GM12878 (cell line): ENCODE data around the gene CREG2. TPM values are rescaled to one million over a fixed set of nuclear protein-coding genes. Genes with fewer than 3 reads are reported as not detected.

Source experiments
- ATAC-seq: fragments of 200-7000 bp; cut with Tn5 transposase; 3 replicates; pipeline ENCODE4 v1.9.1; 2020; ENCODE audit warnings: mild to moderate bottlenecking, moderate library complexity
- BruUV-seq: library from RNA; stranded (reverse); fragments of 400-500 nt; replicated peaks from 2 replicates; lab custom pipeline; 2021; lab: Mats Ljungman, UMichigan
- CTCF ChIA-PET: fragments of 300-600 bp; sonication (Branson Sonifier 250); formaldehyde crosslinking; extraction: SDS; loops from one replicate; lab custom pipeline; 2021; ENCODE audit warnings: inconsistent platforms; lab: Yijun Ruan, JAX
- POLR2A ChIA-PET: fragments of 350-600 bp; formaldehyde crosslinking; extraction: SDS; loops from one replicate; lab custom pipeline; 2021; ENCODE audit warnings: inconsistent platforms; lab: Charles Lee
- RAD21 ChIA-PET: fragments of 300-600 bp; sonication (Branson Sonifier 250); formaldehyde crosslinking; loops from one replicate; lab custom pipeline; 2023; ENCODE audit warnings: antibody characterized with exemption; ENCODE audit not compliant: unreplicated experiment; lab: Charles Lee
- SMC1A ChIA-PET: fragments of 300-600 bp; sonication (Branson Sonifier 250); formaldehyde crosslinking; loops from one replicate; lab custom pipeline; 2023; ENCODE audit not compliant: unreplicated experiment, uncharacterized antibody; lab: Charles Lee
- DNase-seq: peaks from one replicate; pipeline ENCODE4 v3.0.0-alpha.2; 2011; ENCODE audit warnings: low read depth, low spot score
- FAIRE-seq: peaks from 3 replicates; lab custom pipeline; 2011; peaks lifted over from hg19 to GRCh38; lab: Jason Lieb, UNC
- H2AFZ ChIP-seq: 2 replicates; pipeline ENCODE4 v1.6.0; 2011; ENCODE audit warnings: low read depth, low read length, control low read depth; ENCODE audit not compliant: control insufficient read depth
- H3K27ac ChIP-seq: 2 replicates; pipeline ENCODE4 v1.5.1; 2011; ENCODE audit warnings: control low read depth; ENCODE audit not compliant: control insufficient read depth, insufficient read depth
- H3K27me3 ChIP-seq, 2 experiments: replicated peaks in 1 of 2; 2 replicates each; pipeline versions ENCODE4 v1.6.0 to v1.6.1; 2011; ENCODE audit warnings: low read length in 1 of 2; ENCODE audit not compliant: control insufficient read depth in 2 of 2, insufficient read depth in 2 of 2
- H3K36me3 ChIP-seq, 2 experiments: 2 replicates each; pipeline ENCODE4 v1.5.1; 2011; ENCODE audit warnings: low read length in 1 of 2; ENCODE audit not compliant: control insufficient read depth in 2 of 2, insufficient read depth in 2 of 2
- H3K4me1 ChIP-seq: 2 replicates; pipeline ENCODE4 v1.6.1; 2011; ENCODE audit warnings: mild to moderate bottlenecking, low read length, moderate library complexity, mixed read lengths; ENCODE audit not compliant: control insufficient read depth, insufficient read depth
- H3K4me2 ChIP-seq: 2 replicates; pipeline ENCODE4 v1.6.0; 2011; ENCODE audit warnings: control low read depth; ENCODE audit not compliant: control insufficient read depth, insufficient read depth
- H3K4me3 ChIP-seq: fragments of 200-600 bp; sonication (generic); 2 replicates; pipeline ENCODE4 v1.5.1; 2016
- H3K79me2 ChIP-seq: 2 replicates; pipeline ENCODE4 v1.6.0; 2011; ENCODE audit warnings: low read length; ENCODE audit not compliant: control insufficient read depth, insufficient read depth
- H3K9ac ChIP-seq: 2 replicates; pipeline ENCODE4 v1.8.0; 2011; ENCODE audit warnings: low read length, control low read depth, mixed read lengths; ENCODE audit not compliant: control insufficient read depth, insufficient read depth
- H3K9me3 ChIP-seq: replicated peaks from 3 replicates; pipeline ENCODE4 v1.5.1; 2011; ENCODE audit warnings: mild to moderate bottlenecking, low read length; ENCODE audit not compliant: control insufficient read depth, insufficient read depth
- H4K20me1 ChIP-seq: 2 replicates; pipeline ENCODE4 v1.6.0; 2011; ENCODE audit not compliant: control insufficient read depth, insufficient read depth
- BCL11A ChIP-seq: IDR thresholded peaks from 2 replicates; pipeline ENCODE4 v1.6.1; 2011; ENCODE audit warnings: low read depth, low read length
- BRCA1 ChIP-seq: IDR thresholded peaks from 2 replicates; pipeline ENCODE4 v1.6.1; 2011; ENCODE audit warnings: low read depth, low read length, improper control_type of control experiment
- CUX1 ChIP-seq: IDR thresholded peaks from 2 replicates; pipeline ENCODE4 v1.6.1; 2012; ENCODE audit warnings: improper control_type of control experiment, low read depth, low read length; ENCODE audit not compliant: insufficient replicate concordance
- E2F8 ChIP-seq: fragments of 450-650 bp; IDR thresholded peaks from 2 replicates; pipeline ENCODE4 v1.6.1; 2018; ENCODE audit warnings: mild to moderate bottlenecking, low read depth, moderate library complexity; ENCODE audit not compliant: partially characterized antibody
- EED ChIP-seq: sonication (generic); IDR thresholded peaks from 2 replicates; pipeline ENCODE4 v1.6.1; 2016; ENCODE audit warnings: antibody characterized with exemption, low read depth
- ESRRA ChIP-seq: IDR thresholded peaks from 2 replicates; pipeline ENCODE4 v1.6.1; 2012; ENCODE audit warnings: mild to moderate bottlenecking, low read length, improper control_type of control experiment
- IKZF1 ChIP-seq: fragments of 450-650 bp; conservative IDR thresholded peaks from 2 replicates; pipeline ENCODE4 v1.6.1; 2017; ENCODE audit warnings: antibody characterized with exemption, mild to moderate bottlenecking
- IRF3 ChIP-seq: fragments of 450-650 bp; IDR thresholded peaks from 2 replicates; pipeline ENCODE4 v1.6.1; 2014; ENCODE audit warnings: mild to moderate bottlenecking
- JUND ChIP-seq: IDR thresholded peaks from 2 replicates; pipeline ENCODE4 v1.6.1; 2012; ENCODE audit warnings: low read depth, mild to moderate bottlenecking, low read length, improper control_type of control experiment, moderate library complexity
- NFXL1 ChIP-seq: fragments of 450-650 bp; IDR thresholded peaks from 2 replicates; pipeline ENCODE4 v1.6.1; 2017; ENCODE audit warnings: antibody characterized with exemption, mild to moderate bottlenecking, borderline replicate concordance
- PBX3 ChIP-seq: IDR thresholded peaks from 2 replicates; pipeline ENCODE4 v1.6.1; 2011; ENCODE audit warnings: mild to moderate bottlenecking, low read depth, low read length, moderate library complexity; ENCODE audit not compliant: insufficient replicate concordance
- ZNF274 ChIP-seq: IDR thresholded peaks from one replicate; pipeline ENCODE4 v1.8.0; 2011; ENCODE audit not compliant: insufficient read length, insufficient read depth
- WGBS: methylation state at CpG from one replicate; pipeline ENCODE4 v1.1.6; 2016; ENCODE audit warnings: low lambda C conversion rate; ENCODE audit not compliant: insufficient replicate concordance, insufficient coverage; ENCODE audit errors: missing lambda C conversion rate; 5-methylcytosine and 5-hydroxymethylcytosine counted together
- in situ Hi-C: fragments of 300-500 bp; cut with MboI; formaldehyde crosslinking; loops from 9 replicates; pipeline ENCODE4 v1.14.3; 2018; ENCODE audit warnings: mixed read lengths
- intact Hi-C: fragments of 100-400 bp; cut with micrococcal nuclease; formaldehyde crosslinking; loops from one replicate; pipeline ENCODE4 v1.14.2; 2022; ENCODE audit not compliant: unreplicated experiment
- polyA plus RNA-seq, 11 experiments: library from polyadenylated mRNA; depleted of rRNA in 4 of 11; unstranded in 6 of 11; stranded (reverse) in 5 of 11; fragments of >200 nt; fragmentation: Nextera tagmentation in 4 of 11; fragmentation: Illumina TruSeq in 1 of 11; extraction: Ambion mirVana in 4 of 11; extraction: Trizol in 1 of 11; gene quantifications; 1 replicate in 1 of 11; 2 replicates in 10 of 11; pipeline versions ENCODE4 v1.2.1 to v1.2.3, GENCODE V29; 2011 to 2016; ENCODE audit warnings: inconsistent platforms in 2 of 11, missing spikeins in 2 of 11, low read depth in 1 of 11
- total RNA-seq, 4 experiments: library from RNA; depleted of rRNA in 3 of 4; stranded (reverse); fragments of >200 nt in 3 of 4; fragmentation: Illumina TruSeq in 1 of 4; extraction: Trizol in 1 of 4; gene quantifications; 2 replicates each; pipeline versions ENCODE4 v1.2.1 to v1.2.3, GENCODE V29; 2013 to 2021

The CREG2 gene
- total and polyA plus RNA-seq, 10 of the 15 experiments (the other 5 are each of a cell fraction or from before 2014, with no cell fraction given): not detected

GRCh38 chr2:101388232-101388631 lies 929 bp upstream of the CREG2 start (continued):
- TF ChIP-seq CUX1 (no peak), IKZF1 (no peak), BRCA1 (no peak), ESRRA (no peak)

- ChIA-PET CTCF (interaction anchor here (0.6 kb wide), 1 partner anchor 311 kb away, joined by 3 read pairs; the partner anchor contains the start of gene MAP4K4), SMC1A (interaction anchor here (0.5 kb wide), 1 partner anchor 840 kb away, joined by 3 read pairs; no protein-coding TSS in a partner anchor), RAD21 (no interaction called here), POLR2A (interaction anchor here (0.6 kb wide), 1 partner anchor 1015 kb away, joined by 3 read pairs; no protein-coding TSS in a partner anchor)
- FAIRE-seq: no peak
- no peak for ATAC-seq
- no peak overlapping the region for H3K27ac ChIP-seq
- intact Hi-C loops (no loop called here), in situ Hi-C loops (no loop called here)
- peaks cover 3 to 8% of the 10 kb centered on the region in 2 experiments for H3K27me3 ChIP-seq
- DNase-seq: no peak
- H3K4me3 ChIP-seq: no peak overlapping the region
- H3K36me3 ChIP-seq: no peaks in the 10 kb centered on the region
- no peak overlapping the region for H3K4me2 ChIP-seq
- no peaks in the 10 kb centered on the region for H3K9me3 ChIP-seq
- no TSS peak for BruUV-seq
- no peaks in the 10 kb centered on the region for H4K20me1 ChIP-seq
- H3K4me1 ChIP-seq: no peaks in the 10 kb centered on the region
- no peak overlapping the region for H2AFZ ChIP-seq
- no peak overlapping the region for H3K9ac ChIP-seq
- no peaks in the 10 kb centered on the region for H3K79me2 ChIP-seq
- WGBS: 26% methylated on average over 43 of the region's 45 CpGs
- no peak for TF ChIP-seq NFXL1
- no peak for TF ChIP-seq PBX3
- no peak for TF ChIP-seq JUND
- no peak for TF ChIP-seq E2F8
- TF ChIP-seq ZNF274: no peak
- no peak for TF ChIP-seq IRF3
- TF ChIP-seq BCL11A: no peak
- TF ChIP-seq EED: no peak
These were observed 628 bp downstream of the CREG2 start for GRCh38 chr2:101386599-101387150.
